Ishikawa (cell line): ENCODE data around the gene OR5AP2.

Experiments used
- CEBPB ChIP-seq: IDR thresholded peaks from 2 replicates; pipeline ENCODE4 v1.6.1; 2012
- CREB1 ChIP-seq: IDR thresholded peaks from 2 replicates; pipeline ENCODE4 v1.6.1; 2012; ENCODE audit warnings: low read depth
- EGR1 ChIP-seq: IDR thresholded peaks from 2 replicates; pipeline ENCODE4 v1.6.1; 2012
- EP300 ChIP-seq: IDR thresholded peaks from 2 replicates; pipeline ENCODE4 v1.6.1; 2012; ENCODE audit warnings: borderline replicate concordance
- FOXM1 ChIP-seq: IDR thresholded peaks from 2 replicates; pipeline ENCODE4 v1.6.1; 2012; ENCODE audit warnings: low read depth, borderline replicate concordance
- NFIC ChIP-seq: IDR thresholded peaks from 2 replicates; pipeline ENCODE4 v1.6.1; 2012
- RAD21 ChIP-seq: IDR thresholded peaks from 2 replicates; pipeline ENCODE4 v1.6.1; 2012; ENCODE audit warnings: low read depth
- TAF1 ChIP-seq: IDR thresholded peaks from 2 replicates; pipeline ENCODE4 v1.6.1; 2012; ENCODE audit warnings: low read depth, mild to moderate bottlenecking
- TCF12 ChIP-seq: IDR thresholded peaks from 2 replicates; pipeline ENCODE4 v1.6.1; 2012; ENCODE audit warnings: low read depth
- TEAD4 ChIP-seq: IDR thresholded peaks from 2 replicates; pipeline ENCODE4 v1.6.1; 2012
- USF1 ChIP-seq: IDR thresholded peaks from 2 replicates; pipeline ENCODE4 v1.6.1; 2012
- YY1 ChIP-seq: IDR thresholded peaks from 2 replicates; pipeline ENCODE4 v1.6.1; 2012; ENCODE audit warnings: low read depth
- ZBTB7A ChIP-seq: IDR thresholded peaks from 2 replicates; pipeline ENCODE4 v1.6.1; 2012; ENCODE audit warnings: low read depth
- TF ChIP-seq, protein P1 (sequence below): IDR thresholded peaks from 2 replicates; pipeline ENCODE4 v1.6.1; 2012; ENCODE audit warnings: low read depth, mild to moderate bottlenecking
- TF ChIP-seq, protein P2 (sequence below): IDR thresholded peaks from 2 replicates; pipeline ENCODE4 v1.6.1; 2012

Gene OR5AP2

DNA sequence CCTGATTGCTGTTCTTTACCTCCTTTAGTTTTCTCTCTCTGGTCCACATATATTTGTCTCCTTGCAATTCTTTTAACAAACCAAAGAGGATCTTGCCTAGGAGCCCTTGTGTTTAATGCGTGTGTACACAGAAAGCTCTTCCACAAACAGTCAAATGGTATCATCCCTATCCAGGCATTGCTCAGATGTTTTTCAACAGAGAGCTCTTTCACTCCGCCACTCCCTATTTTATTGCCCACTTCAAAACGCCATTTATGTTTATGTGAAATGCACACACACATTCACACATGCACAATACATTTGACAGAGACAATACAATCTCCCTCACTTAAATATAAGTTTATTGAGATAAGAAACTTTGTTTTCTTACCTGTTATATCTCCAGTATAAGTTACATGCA, 4.7 kb downstream of the OR5AP2 start:
- TF ChIP-seq CEBPB (no peak), TAF1 (no peak), TCF12 (no peak), CREB1 (no peak), TEAD4 (no peak), ZBTB7A (no peak), FOXM1 (no peak), YY1 (no peak), USF1 (no peak), EP300 (no peak)
- TF ChIP-seq, protein P1, sequence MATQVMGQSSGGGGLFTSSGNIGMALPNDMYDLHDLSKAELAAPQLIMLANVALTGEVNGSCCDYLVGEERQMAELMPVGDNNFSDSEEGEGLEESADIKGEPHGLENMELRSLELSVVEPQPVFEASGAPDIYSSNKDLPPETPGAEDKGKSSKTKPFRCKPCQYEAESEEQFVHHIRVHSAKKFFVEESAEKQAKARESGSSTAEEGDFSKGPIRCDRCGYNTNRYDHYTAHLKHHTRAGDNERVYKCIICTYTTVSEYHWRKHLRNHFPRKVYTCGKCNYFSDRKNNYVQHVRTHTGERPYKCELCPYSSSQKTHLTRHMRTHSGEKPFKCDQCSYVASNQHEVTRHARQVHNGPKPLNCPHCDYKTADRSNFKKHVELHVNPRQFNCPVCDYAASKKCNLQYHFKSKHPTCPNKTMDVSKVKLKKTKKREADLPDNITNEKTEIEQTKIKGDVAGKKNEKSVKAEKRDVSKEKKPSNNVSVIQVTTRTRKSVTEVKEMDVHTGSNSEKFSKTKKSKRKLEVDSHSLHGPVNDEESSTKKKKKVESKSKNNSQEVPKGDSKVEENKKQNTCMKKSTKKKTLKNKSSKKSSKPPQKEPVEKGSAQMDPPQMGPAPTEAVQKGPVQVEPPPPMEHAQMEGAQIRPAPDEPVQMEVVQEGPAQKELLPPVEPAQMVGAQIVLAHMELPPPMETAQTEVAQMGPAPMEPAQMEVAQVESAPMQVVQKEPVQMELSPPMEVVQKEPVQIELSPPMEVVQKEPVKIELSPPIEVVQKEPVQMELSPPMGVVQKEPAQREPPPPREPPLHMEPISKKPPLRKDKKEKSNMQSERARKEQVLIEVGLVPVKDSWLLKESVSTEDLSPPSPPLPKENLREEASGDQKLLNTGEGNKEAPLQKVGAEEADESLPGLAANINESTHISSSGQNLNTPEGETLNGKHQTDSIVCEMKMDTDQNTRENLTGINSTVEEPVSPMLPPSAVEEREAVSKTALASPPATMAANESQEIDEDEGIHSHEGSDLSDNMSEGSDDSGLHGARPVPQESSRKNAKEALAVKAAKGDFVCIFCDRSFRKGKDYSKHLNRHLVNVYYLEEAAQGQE: no peak

GRCh38 chr11:56636861-56637260, 5.4 kb downstream of the OR5AP2 start:
- TF ChIP-seq RAD21 (no peak), TCF12 (no peak)

DNA sequence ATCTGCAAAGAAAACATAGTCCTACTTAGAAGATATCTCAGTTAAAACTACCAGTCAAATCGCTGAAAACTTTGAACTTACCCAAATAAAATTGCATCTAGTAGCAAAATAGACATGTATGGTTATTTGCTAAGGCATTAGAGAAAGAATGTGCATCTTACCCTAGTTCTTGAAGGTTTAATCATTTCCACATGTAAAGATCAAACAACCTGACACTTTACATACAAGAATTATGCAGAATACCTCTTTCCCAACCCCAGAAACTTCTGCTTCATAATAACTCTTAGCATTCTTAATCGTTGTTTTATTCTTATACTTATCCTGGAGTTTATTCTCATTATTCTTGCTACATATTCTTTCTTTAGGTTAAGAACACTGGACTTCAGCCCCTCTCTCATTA, 9.9 kb downstream of the OR5AP2 start:
- no peak for TF ChIP-seq TEAD4
- no peak for TF ChIP-seq FOXM1
- no peak for TF ChIP-seq YY1
- no peak for TF ChIP-seq RAD21

DNA sequence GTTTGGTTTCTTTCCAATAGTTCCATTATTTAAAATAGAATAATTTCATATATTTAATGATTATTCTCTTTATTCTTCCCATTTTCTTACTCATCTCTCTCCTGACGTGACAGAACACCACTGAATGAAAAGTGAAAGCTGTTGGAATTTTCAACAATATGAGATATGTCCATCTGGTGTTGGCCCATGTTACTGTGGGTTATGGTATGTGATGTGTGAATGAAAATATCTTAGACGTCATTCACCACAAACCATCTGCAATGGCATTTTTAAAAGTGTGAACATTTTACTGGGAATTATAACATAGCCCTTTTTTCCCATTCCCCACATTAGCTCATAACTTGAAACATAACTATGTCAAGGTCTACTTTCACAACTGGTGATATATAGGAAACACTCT, 16.3 kb downstream of the OR5AP2 start:
- TF ChIP-seq, protein P2, sequence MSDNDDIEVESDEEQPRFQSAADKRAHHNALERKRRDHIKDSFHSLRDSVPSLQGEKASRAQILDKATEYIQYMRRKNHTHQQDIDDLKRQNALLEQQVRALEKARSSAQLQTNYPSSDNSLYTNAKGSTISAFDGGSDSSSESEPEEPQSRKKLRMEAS: no peak
- no peak for TF ChIP-seq NFIC
- no peak for TF ChIP-seq CREB1
- TF ChIP-seq FOXM1: no peak
- no peak for TF ChIP-seq TAF1
- TF ChIP-seq EP300: no peak
- TF ChIP-seq EGR1: no peak
- no peak for TF ChIP-seq USF1
- TF ChIP-seq RAD21: no peak
- TF ChIP-seq ZBTB7A: no peak
- no peak for TF ChIP-seq TEAD4
- TF ChIP-seq, protein P1: no peak
- TF ChIP-seq TCF12: no peak
- TF ChIP-seq CEBPB: no peak

DNA sequence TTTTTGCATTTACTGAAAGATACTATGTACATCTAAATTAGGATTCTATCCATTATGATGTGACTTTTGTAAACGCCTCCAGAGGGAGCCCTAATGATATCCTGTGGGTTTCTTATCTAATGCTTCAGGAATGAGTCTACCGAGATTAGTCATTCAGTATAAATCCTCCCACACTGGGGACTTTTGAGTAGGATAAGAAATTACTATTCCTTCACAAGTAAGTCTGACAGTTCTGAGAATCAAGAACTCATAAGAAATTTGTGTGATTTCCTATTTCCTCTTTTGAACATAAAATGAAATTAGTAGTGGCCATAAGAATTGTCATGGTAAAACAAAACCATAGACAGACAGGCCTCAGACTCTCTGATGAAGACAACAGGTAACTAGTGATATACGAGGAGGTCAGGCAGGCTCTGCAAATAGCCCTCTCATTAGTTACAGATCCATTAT, 17.6 kb downstream of the OR5AP2 start:
- no peak for TF ChIP-seq EGR1
- TF ChIP-seq RAD21: peak; percentile 20; the same call in 1 of the 2 replicates

GRCh38 chr11:56611174-56611573, 31.1 kb downstream of the OR5AP2 start:
- TF ChIP-seq CREB1 (no peak), CEBPB (no peak), TEAD4 (no peak), TCF12 (no peak), EP300 (no peak), ZBTB7A (no peak), RAD21 (no peak), TAF1 (no peak), EGR1 (no peak), YY1 (no peak), FOXM1 (no peak), NFIC (no peak), USF1 (no peak)
- TF ChIP-seq, protein P2: no peak
- TF ChIP-seq, protein P1: no peak
